H1 (cell line): ENCODE data around the gene RAD23B. TPM values are rescaled to one million over a fixed set of nuclear protein-coding genes. Genes with fewer than 3 reads are reported as not detected.

ENCODE experiments used
- polyA plus RNA-seq, 7 experiments: library from polyadenylated mRNA; depleted of rRNA in 3 of 7; stranded (reverse) in 5 of 7; unstranded in 2 of 7; fragments of >200 nt in 5 of 7; fragments of 200-250 nt in 2 of 7; gene quantifications; 1 replicate in 5 of 7; 2 replicates in 1 of 7; 4 replicates in 1 of 7; pipeline versions ENCODE4 v1.2.1 to v1.2.3, GENCODE V29; 2011 to 2013; ENCODE audit warnings: missing spikeins in 2 of 7, mixed read lengths in 2 of 7
- total RNA-seq: library from RNA; stranded (reverse); fragmentation: NEBNext Ultra II Directional; extraction: Animal tissue kit (Norgen Biotek cat#: 25700); gene quantifications from 2 replicates; pipeline ENCODE4 v1.2.1, GENCODE V29; 2021

The RAD23B gene
- total and polyA plus RNA-seq, 2 of the 8 experiments (the other 6 are each of a cell fraction or from before 2014, with no cell fraction given) = 97.1 to 165 TPM

Other genes with a start within 250 kb of the RAD23B start
- 2.8 and 3.1 TPM in 2 replicates for gene KLF4, start 206.5 kb downstream of the RAD23B start, total RNA-seq
- gene KLF4, start 206.5 kb downstream of the RAD23B start, polyA plus RNA-seq (2011; rRNA removed) = 0.77 and 1.9 TPM in 2 replicates